ENCODE data around the gene ZDHHC24. TPM values are rescaled to one million over a fixed set of nuclear protein-coding genes. Genes with fewer than 3 reads are reported as not detected.
"Not testable (repeated sequence)": the region's sequence is repeated elsewhere in the genome, so short reads cannot be mapped to it uniquely, and the experiment has no call there.

Gene ZDHHC24
- polyA plus RNA-seq, 1 donor from 2014 or later: 15.9 TPM

DNA sequence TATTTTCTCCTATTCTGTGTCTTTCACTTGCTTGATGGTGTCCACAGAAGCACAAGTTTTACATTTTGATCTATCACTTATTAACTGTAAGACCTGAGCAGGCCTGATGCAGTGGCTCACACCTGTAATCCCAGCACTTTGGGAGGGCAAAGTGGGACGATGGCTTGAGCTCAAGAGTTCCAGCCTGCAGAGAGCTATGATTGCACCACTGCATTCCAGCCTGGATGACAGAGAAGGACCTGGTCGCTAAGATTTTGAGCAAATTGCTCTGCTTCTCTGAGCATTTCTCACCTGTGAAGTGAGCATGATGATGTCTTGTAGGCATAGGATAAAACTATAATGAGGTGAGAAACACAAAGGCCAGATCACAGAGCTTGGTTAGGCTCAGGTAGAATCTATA is 40.3 kb upstream of the ZDHHC24 start:
- Histone ChIP-seq H3K9ac (ENCODE audit: low read length) (no peak overlapping the region), H3K27me3 (ENCODE audit: insufficient read depth, low read depth, low read length) (no peaks in the 10 kb centered on the region), H3K79me2 (replicated peaks; ENCODE audit: insufficient read depth, low read length) (no peaks in the 10 kb centered on the region), H3K4me2 (ENCODE audit: low read length) (no peak overlapping the region), H2AFZ (ENCODE audit: low read depth, low read length) (no peak overlapping the region), H3K9me3 (ENCODE audit: low read length) (peaks cover 9% of the 10 kb centered on the region), H3K9me2 (ENCODE audit: insufficient read depth, low read length) (no peaks in the 10 kb centered on the region), H3K4me3 (ENCODE audit: low read length) (no peak overlapping the region), H4K20me1 (ENCODE audit: insufficient read depth) (no peaks in the 10 kb centered on the region), H3F3A (ENCODE audit: insufficient read depth, low read length, poor library complexity, severe bottlenecking) (no peaks in the 10 kb centered on the region), H3K27ac (ENCODE audit: low read length) (no peak overlapping the region), H3K36me3 (ENCODE audit: insufficient read depth, low read length) (no peaks in the 10 kb centered on the region)
- TF ChIP-seq RAD21 (conservative IDR thresholded peaks at IDR 0.05) (no peak), POLR2AphosphoS5 (IDR thresholded peaks at IDR 0.05) (no peak), EZH2 (IDR thresholded peaks at IDR 0.05; ENCODE audit: borderline replicate concordance, insufficient read depth, low read length, poor library complexity, severe bottlenecking) (no peak)
- TF ChIP-seq, protein P1, sequence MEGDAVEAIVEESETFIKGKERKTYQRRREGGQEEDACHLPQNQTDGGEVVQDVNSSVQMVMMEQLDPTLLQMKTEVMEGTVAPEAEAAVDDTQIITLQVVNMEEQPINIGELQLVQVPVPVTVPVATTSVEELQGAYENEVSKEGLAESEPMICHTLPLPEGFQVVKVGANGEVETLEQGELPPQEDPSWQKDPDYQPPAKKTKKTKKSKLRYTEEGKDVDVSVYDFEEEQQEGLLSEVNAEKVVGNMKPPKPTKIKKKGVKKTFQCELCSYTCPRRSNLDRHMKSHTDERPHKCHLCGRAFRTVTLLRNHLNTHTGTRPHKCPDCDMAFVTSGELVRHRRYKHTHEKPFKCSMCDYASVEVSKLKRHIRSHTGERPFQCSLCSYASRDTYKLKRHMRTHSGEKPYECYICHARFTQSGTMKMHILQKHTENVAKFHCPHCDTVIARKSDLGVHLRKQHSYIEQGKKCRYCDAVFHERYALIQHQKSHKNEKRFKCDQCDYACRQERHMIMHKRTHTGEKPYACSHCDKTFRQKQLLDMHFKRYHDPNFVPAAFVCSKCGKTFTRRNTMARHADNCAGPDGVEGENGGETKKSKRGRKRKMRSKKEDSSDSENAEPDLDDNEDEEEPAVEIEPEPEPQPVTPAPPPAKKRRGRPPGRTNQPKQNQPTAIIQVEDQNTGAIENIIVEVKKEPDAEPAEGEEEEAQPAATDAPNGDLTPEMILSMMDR (IDR thresholded peaks at IDR 0.05; ENCODE audit: poor library complexity, severe bottlenecking): no peak

DNA sequence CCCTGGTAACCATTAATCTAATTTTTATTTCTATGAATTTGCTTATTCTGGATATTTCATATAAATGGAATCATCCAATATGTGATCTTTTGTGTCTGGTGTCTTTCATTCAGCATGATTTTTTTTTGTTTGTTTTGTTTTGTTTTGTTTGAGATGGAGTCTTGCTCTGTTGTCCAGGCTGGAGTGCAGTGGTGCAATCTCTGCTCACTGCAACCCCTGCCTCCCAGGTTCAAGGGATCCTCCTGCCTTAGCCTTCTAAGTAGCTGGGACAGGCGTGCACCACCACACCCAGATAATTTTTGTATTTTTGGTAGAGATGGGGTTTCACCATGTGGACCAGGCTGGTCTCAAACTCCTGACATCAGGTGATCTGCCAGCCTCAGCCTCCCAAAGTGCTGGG is 39.6 kb upstream of the ZDHHC24 start:
- not testable (repeated sequence) for H3F3A ChIP-seq (ENCODE audit: insufficient read depth, low read length, poor library complexity, severe bottlenecking); H2AFZ ChIP-seq (ENCODE audit: low read depth, low read length); H3K27me3 ChIP-seq (ENCODE audit: insufficient read depth, low read depth, low read length); H3K4me2 ChIP-seq (ENCODE audit: low read length); H4K20me1 ChIP-seq (ENCODE audit: insufficient read depth); H3K4me3 ChIP-seq (ENCODE audit: low read length); H3K9me2 ChIP-seq (ENCODE audit: insufficient read depth, low read length); H3K9me3 ChIP-seq (ENCODE audit: low read length); H3K27ac ChIP-seq (ENCODE audit: low read length); H3K79me2 ChIP-seq (replicated peaks; ENCODE audit: insufficient read depth, low read length); H3K9ac ChIP-seq (ENCODE audit: low read length); H3K36me3 ChIP-seq (ENCODE audit: insufficient read depth, low read length)

DNA sequence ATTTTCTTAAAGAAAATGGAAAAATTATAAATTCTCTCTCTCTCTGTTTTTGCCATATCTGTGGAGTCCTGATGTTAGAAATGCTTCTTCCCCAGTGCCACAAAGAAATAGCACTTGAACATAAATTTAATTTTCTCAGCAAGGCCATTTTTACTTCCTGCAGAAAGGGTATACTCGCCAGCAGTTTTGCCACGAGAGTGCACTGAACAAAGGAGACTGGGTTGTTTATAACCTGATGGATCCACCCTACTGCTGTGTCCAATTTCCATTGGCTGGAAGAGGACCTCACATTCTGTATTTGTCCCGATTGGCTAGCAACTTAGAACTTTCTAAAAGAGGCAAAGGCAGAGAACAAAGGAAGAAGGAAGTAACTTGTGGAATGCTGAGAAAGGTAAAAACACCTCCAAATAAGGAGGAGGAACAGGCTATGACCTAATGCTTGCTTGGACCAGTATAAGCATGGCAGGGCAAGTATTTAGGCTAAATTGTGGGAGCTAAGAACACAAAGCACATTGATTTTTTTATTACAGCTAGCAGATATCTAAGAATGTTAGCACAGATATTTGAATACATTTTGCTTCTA is 36.8 kb upstream of the ZDHHC24 start:
- not testable (repeated sequence) for H3K9me3 ChIP-seq (ENCODE audit: low read length); H3K36me3 ChIP-seq (ENCODE audit: insufficient read depth, low read length); H2AFZ ChIP-seq (ENCODE audit: low read depth, low read length); H3K9me2 ChIP-seq (ENCODE audit: insufficient read depth, low read length); H3K4me2 ChIP-seq (ENCODE audit: low read length); H3K27ac ChIP-seq (ENCODE audit: low read length); H4K20me1 ChIP-seq (ENCODE audit: insufficient read depth); H3K79me2 ChIP-seq (replicated peaks; ENCODE audit: insufficient read depth, low read length); H3K27me3 ChIP-seq (ENCODE audit: insufficient read depth, low read depth, low read length); H3F3A ChIP-seq (ENCODE audit: insufficient read depth, low read length, poor library complexity, severe bottlenecking); H3K4me3 ChIP-seq (ENCODE audit: low read length); H3K9ac ChIP-seq (ENCODE audit: low read length)

DNA sequence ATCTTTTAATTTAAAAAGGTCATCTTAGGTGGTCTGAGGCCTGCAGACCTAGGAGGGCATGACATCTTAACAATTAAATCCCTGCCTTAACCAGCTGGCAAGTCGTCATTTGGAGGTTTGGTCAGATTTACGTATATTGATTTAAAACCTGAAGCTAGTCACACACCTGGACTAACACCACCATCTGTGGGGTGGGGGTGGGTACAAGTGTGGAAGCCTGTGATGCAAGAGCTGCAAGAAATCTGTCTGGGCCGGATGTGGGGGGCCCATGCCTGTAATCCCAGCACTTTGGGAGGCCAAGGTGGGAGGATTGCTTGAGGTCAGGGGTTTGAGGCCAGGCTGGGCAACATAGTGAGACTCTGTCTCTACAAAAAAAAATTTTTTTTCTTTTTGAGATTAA is 35.4 kb upstream of the ZDHHC24 start:
- no peaks in the 10 kb centered on the region for H4K20me1 ChIP-seq (ENCODE audit: insufficient read depth)
- no peaks in the 10 kb centered on the region for H3K27me3 ChIP-seq (ENCODE audit: insufficient read depth, low read depth, low read length)
- H3K4me3 ChIP-seq (ENCODE audit: low read length): no peak overlapping the region
- no peaks in the 10 kb centered on the region for H3K79me2 ChIP-seq (replicated peaks; ENCODE audit: insufficient read depth, low read length)
- no peaks in the 10 kb centered on the region for H3K9me2 ChIP-seq (ENCODE audit: insufficient read depth, low read length)
- TF ChIP-seq TAF1 (IDR thresholded peaks at IDR 0.05; ENCODE audit: low read depth): no peak
- no peak for TF ChIP-seq EZH2 (IDR thresholded peaks at IDR 0.05; ENCODE audit: borderline replicate concordance, insufficient read depth, low read length, poor library complexity, severe bottlenecking)
- TF ChIP-seq, protein P2, sequence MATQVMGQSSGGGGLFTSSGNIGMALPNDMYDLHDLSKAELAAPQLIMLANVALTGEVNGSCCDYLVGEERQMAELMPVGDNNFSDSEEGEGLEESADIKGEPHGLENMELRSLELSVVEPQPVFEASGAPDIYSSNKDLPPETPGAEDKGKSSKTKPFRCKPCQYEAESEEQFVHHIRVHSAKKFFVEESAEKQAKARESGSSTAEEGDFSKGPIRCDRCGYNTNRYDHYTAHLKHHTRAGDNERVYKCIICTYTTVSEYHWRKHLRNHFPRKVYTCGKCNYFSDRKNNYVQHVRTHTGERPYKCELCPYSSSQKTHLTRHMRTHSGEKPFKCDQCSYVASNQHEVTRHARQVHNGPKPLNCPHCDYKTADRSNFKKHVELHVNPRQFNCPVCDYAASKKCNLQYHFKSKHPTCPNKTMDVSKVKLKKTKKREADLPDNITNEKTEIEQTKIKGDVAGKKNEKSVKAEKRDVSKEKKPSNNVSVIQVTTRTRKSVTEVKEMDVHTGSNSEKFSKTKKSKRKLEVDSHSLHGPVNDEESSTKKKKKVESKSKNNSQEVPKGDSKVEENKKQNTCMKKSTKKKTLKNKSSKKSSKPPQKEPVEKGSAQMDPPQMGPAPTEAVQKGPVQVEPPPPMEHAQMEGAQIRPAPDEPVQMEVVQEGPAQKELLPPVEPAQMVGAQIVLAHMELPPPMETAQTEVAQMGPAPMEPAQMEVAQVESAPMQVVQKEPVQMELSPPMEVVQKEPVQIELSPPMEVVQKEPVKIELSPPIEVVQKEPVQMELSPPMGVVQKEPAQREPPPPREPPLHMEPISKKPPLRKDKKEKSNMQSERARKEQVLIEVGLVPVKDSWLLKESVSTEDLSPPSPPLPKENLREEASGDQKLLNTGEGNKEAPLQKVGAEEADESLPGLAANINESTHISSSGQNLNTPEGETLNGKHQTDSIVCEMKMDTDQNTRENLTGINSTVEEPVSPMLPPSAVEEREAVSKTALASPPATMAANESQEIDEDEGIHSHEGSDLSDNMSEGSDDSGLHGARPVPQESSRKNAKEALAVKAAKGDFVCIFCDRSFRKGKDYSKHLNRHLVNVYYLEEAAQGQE (IDR thresholded peaks at IDR 0.05; ENCODE audit: borderline replicate concordance): no peak
- TF ChIP-seq, protein P1 (IDR thresholded peaks at IDR 0.05; ENCODE audit: poor library complexity, severe bottlenecking): no peak
- no peak for TF ChIP-seq RAD21 (conservative IDR thresholded peaks at IDR 0.05)
- no peak for TF ChIP-seq POLR2AphosphoS5 (IDR thresholded peaks at IDR 0.05)
- no peak for TF ChIP-seq EP300 (conservative IDR thresholded peaks at IDR 0.05; ENCODE audit: poor library complexity, severe bottlenecking)
- TF ChIP-seq SMC3 (conservative IDR thresholded peaks at IDR 0.05; ENCODE audit: poor library complexity): no peak
- no peak for TF ChIP-seq MXI1 (conservative IDR thresholded peaks at IDR 0.05; ENCODE audit: poor library complexity, severe bottlenecking)
- no peak overlapping the region for H3K9ac ChIP-seq (ENCODE audit: low read length)
- no peak overlapping the region for H2AFZ ChIP-seq (ENCODE audit: low read depth, low read length)
- H3F3A ChIP-seq (ENCODE audit: insufficient read depth, low read length, poor library complexity, severe bottlenecking): no peaks in the 10 kb centered on the region
- H3K36me3 ChIP-seq (ENCODE audit: insufficient read depth, low read length): no peaks in the 10 kb centered on the region
- no peak overlapping the region for H3K27ac ChIP-seq (ENCODE audit: low read length)
- no peak overlapping the region for H3K4me2 ChIP-seq (ENCODE audit: low read length)
- H3K9me3 ChIP-seq (ENCODE audit: low read length): no peaks in the 10 kb centered on the region
